ENCODE results near the gene SYCP2. TPM values are rescaled to one million over a fixed set of nuclear protein-coding genes. Genes with fewer than 3 reads are reported as not detected.
A peak's percentile ranks its signal among the peaks of the same experiment; 100 is the strongest.

Gene SYCP2
- polyA plus RNA-seq, 1 experiment, result 0.47 TPM

- no peaks in the 10 kb centered on the region for H3K27me3 ChIP-seq (ENCODE audit: control insufficient read depth, insufficient read depth, low read length)
- TF ChIP-seq CTCF (IDR thresholded peaks at IDR 0.05; ENCODE audit: insufficient read depth, low read depth, low read length), result no peak
- peaks cover 3% of the 10 kb centered on the region for H3K36me3 ChIP-seq (ENCODE audit: control insufficient read depth, insufficient read depth, low read length)
- ChIA-PET POLR2A (no interaction called here), CTCF (interaction anchor here (1.0 to 2.4 kb wide), 7 partner anchors 10 to 215 kb away, joined by 3 to 11 read pairs (median 4); no protein-coding TSS in a partner anchor)
- DNase-seq (ENCODE audit: low read depth), result no peak
- H3K4me3 ChIP-seq (ENCODE audit: low read depth, low read length), result peak overlapping the region; percentile 81
Observed at GRCh38 chr20:59939052-59939878, 5.8 kb upstream of the SYCP2 start.

- ChIA-PET CTCF (interaction anchor here (0.7 to 2.2 kb wide), 4 partner anchors 12 to 100 kb away, joined by 3 to 7 read pairs (median 4); no protein-coding TSS in a partner anchor), POLR2A (no interaction called here)
- TF ChIP-seq CTCF (IDR thresholded peaks at IDR 0.05; ENCODE audit: insufficient read depth, low read depth, low read length), result no peak
- no peak for DNase-seq (ENCODE audit: low read depth)
- Histone ChIP-seq H3K27me3 (ENCODE audit: control insufficient read depth, insufficient read depth, low read length) (no peaks in the 10 kb centered on the region), H3K36me3 (ENCODE audit: control insufficient read depth, insufficient read depth, low read length) (no peaks in the 10 kb centered on the region; the same call in 1 of the 2 replicates), H3K4me3 (ENCODE audit: low read depth, low read length) (peak overlapping the region; percentile 81)
Observed at GRCh38 chr20:59938696-59939051, 5.2 kb upstream of the SYCP2 start.

GRCh38 chr20:59938221-59938620 lies 4.8 kb upstream of the SYCP2 start:
- Histone ChIP-seq H3K36me3 (ENCODE audit: control insufficient read depth, insufficient read depth, low read length) (no peaks in the 10 kb centered on the region), H3K27me3 (ENCODE audit: control insufficient read depth, insufficient read depth, low read length) (no peaks in the 10 kb centered on the region), H3K4me3 (ENCODE audit: low read depth, low read length) (peak overlapping the region; percentile 81)
- ChIA-PET CTCF (interaction anchor here (0.7 to 2.2 kb wide), 3 partner anchors 13 to 100 kb away, joined by 3 to 7 read pairs (median 4); no protein-coding TSS in a partner anchor), POLR2A (interaction anchor here (0.5 kb wide), 1 partner anchor 167 kb away, joined by 6 read pairs; no protein-coding TSS in a partner anchor)
- TF ChIP-seq CTCF (IDR thresholded peaks at IDR 0.05; ENCODE audit: insufficient read depth, low read depth, low read length), result no peak
- DNase-seq (ENCODE audit: low read depth), result no peak

- H3K36me3 ChIP-seq (ENCODE audit: control insufficient read depth, insufficient read depth, low read length), result no peaks in the 10 kb centered on the region
- no peaks in the 10 kb centered on the region for H3K27me3 ChIP-seq (ENCODE audit: control insufficient read depth, insufficient read depth, low read length)
- ChIA-PET POLR2A (no interaction called here), CTCF (interaction anchor here (0.6 to 3.5 kb wide), 3 partner anchors 13 to 1201 kb away, joined by 3 to 26 read pairs (median 7); no protein-coding TSS in a partner anchor)
- DNase-seq (ENCODE audit: low read depth), result no peak
- no peak for TF ChIP-seq CTCF (IDR thresholded peaks at IDR 0.05; ENCODE audit: insufficient read depth, low read depth, low read length)
- H3K4me3 ChIP-seq (ENCODE audit: low read depth, low read length), result no peak overlapping the region
Observed at GRCh38 chr20:59937150-59937549, 3.7 kb upstream of the SYCP2 start.

- no peak for TF ChIP-seq CTCF (IDR thresholded peaks at IDR 0.05; ENCODE audit: insufficient read depth, low read depth, low read length)
- no peaks in the 10 kb centered on the region for H3K27me3 ChIP-seq (ENCODE audit: control insufficient read depth, insufficient read depth, low read length)
- no peaks in the 10 kb centered on the region for H3K36me3 ChIP-seq (ENCODE audit: control insufficient read depth, insufficient read depth, low read length)
- ChIA-PET CTCF (interaction anchor here (0.6 to 3.5 kb wide), 3 partner anchors 12 to 1201 kb away, joined by 3 to 26 read pairs (median 3); no protein-coding TSS in a partner anchor), POLR2A (no interaction called here)
- no peak overlapping the region for H3K4me3 ChIP-seq (ENCODE audit: low read depth, low read length)
- DNase-seq (ENCODE audit: low read depth), result no peak
Observed at GRCh38 chr20:59936409-59936808, 3.0 kb upstream of the SYCP2 start.

All from BJ (cell line).